ENCODE measurements around the gene EFNB3. TPM values are rescaled to one million over a fixed set of nuclear protein-coding genes. Genes with fewer than 3 reads are reported as not detected.

Gene EFNB3
- total and polyA plus RNA-seq, 12 donors: 0.26 to 4.3 (median 1.2) TPM; not detected in 1

DNA sequence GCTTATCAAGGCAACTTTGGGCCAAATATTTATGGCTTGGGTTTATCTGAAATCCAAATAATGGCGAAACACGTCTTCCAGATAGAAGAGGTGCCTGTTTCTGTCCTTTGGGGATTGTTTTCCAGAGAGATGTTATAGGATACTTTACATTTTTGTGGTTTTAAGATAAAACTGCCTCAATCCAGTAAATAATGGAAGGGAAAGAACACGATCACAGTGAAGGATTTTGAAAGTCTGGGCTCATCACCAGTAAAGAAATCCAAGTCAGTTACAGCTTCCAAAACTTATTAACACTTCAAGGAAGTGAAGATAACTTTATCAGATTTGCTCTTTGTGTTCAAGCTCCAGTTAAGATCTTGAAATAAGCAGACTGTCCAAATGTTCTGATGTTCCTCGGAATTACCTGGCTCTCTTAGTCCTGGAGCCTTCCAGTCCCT lies 42.7 kb downstream of the EFNB3 start:
- TF ChIP-seq, protein P1, sequence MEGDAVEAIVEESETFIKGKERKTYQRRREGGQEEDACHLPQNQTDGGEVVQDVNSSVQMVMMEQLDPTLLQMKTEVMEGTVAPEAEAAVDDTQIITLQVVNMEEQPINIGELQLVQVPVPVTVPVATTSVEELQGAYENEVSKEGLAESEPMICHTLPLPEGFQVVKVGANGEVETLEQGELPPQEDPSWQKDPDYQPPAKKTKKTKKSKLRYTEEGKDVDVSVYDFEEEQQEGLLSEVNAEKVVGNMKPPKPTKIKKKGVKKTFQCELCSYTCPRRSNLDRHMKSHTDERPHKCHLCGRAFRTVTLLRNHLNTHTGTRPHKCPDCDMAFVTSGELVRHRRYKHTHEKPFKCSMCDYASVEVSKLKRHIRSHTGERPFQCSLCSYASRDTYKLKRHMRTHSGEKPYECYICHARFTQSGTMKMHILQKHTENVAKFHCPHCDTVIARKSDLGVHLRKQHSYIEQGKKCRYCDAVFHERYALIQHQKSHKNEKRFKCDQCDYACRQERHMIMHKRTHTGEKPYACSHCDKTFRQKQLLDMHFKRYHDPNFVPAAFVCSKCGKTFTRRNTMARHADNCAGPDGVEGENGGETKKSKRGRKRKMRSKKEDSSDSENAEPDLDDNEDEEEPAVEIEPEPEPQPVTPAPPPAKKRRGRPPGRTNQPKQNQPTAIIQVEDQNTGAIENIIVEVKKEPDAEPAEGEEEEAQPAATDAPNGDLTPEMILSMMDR (IDR thresholded peaks at IDR 0.05): no peak
- no peak for TF ChIP-seq POLR2A (IDR thresholded peaks at IDR 0.05)
- H3K4me3 ChIP-seq: no peak overlapping the region
- no peak overlapping the region for H3K27ac ChIP-seq
- no peaks in the 10 kb centered on the region for H3K36me3 ChIP-seq (replicated peaks in 1 of 2)
- intact Hi-C loops (cut with DNase I): loop anchor here in 1 of 2 donors (5.0 kb wide), 1 partner anchor 240 kb away; no protein-coding TSS in a partner anchor
- no peaks in the 10 kb centered on the region for H3K9me3 ChIP-seq (replicated peaks in 1 of 3)
- no peak for DNase-seq
- 48 to 54% (median 50%) methylated on average over 4 of the region's 4 CpGs for WGBS, 4 donors
- peaks cover 0 to 4% of the 10 kb centered on the region in 2 donors for H3K4me1 ChIP-seq (replicated peaks in 1 of 2)
- H3K27me3 ChIP-seq: peaks cover 5% of the 10 kb centered on the region

DNA sequence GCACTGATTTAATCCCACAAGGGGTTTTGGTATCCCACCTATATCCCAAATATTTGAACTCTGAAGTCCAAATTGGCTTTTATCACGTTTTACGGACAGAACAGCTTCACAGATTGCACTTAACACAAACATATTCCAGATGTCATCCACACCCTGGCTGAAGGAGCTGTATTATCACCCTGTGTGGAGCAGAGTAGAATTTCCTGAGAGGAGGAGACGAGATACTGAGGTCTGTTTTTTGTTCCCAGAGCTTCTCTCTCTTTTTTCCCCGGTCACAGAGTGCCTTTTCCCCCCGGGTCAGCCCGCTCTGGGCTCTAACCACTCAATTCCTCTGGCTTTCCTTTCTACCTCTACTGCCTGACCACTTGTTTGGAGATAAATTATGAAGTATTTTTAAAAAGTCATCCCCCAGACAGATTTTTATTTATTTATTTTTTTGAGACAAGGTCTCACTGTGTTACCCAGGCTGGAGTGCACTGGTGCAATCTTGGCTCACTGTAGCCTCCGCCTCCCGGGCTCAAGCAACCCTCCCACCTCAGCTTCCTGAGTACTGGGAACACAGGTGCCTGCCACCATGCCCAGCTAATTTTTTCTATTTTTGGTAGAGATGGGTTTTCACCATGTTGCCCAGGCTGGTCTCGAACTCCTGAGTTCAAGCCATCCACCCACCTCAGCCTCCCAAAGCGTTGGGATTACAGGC lies 43.2 kb downstream of the EFNB3 start:
- H3K36me3 ChIP-seq (replicated peaks in 1 of 2): no peaks in the 10 kb centered on the region
- DNase-seq: no peak
- H3K27me3 ChIP-seq: no peaks in the 10 kb centered on the region
- H3K27ac ChIP-seq: no peak overlapping the region
- intact Hi-C loops (cut with DNase I): loop anchor here in 1 of 2 donors (5.0 kb wide), 1 partner anchor 239 kb away; no protein-coding TSS in a partner anchor
- H3K4me1 ChIP-seq (replicated peaks in 1 of 2): peaks cover 0 to 4% of the 10 kb centered on the region in 2 donors
- H3K9me3 ChIP-seq (replicated peaks in 1 of 3): no peaks in the 10 kb centered on the region
- WGBS, 4 donors: 67 to 73% (median 70%) methylated on average over 10 of the region's 10 CpGs
- H3K4me3 ChIP-seq: no peak overlapping the region
- TF ChIP-seq, protein P1 (IDR thresholded peaks at IDR 0.05): no peak
- TF ChIP-seq POLR2A (IDR thresholded peaks at IDR 0.05): no peak

DNA sequence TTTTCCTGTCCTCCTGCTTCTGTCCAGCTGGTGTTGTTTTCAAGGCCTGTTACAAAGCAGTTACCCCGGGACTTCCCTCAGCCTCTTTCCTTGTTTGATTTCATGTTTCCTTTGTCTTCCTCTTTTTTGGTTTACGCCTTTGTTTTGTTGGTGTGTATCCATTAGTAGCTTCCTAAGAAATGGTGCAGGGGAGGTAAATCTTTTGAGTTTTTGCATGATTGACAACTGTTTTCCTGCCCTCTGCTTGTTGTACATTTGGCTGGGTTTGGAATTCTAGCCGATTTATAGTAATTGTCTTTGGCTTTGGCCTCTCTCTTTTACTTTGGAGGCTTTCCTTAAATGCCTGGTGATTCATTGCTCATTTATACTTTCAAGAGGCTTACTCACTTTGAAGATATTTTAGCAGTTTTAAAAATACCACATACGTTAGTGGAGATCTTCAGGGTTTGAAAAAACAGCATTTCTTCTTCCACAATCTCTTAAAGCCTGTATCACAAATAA lies 45.4 kb downstream of the EFNB3 start:
- Histone ChIP-seq H3K4me1 (replicated peaks in 1 of 2) (peaks cover 0 to 4% of the 10 kb centered on the region in 2 donors), H3K4me3 (no peak overlapping the region), H3K36me3 (replicated peaks in 1 of 2) (no peaks in the 10 kb centered on the region), H3K27me3 (no peaks in the 10 kb centered on the region), H3K9me3 (replicated peaks in 1 of 3) (no peaks in the 10 kb centered on the region), H3K27ac (peak overlapping the region in 2 of 5 donors; percentile 25 to 32)
- no peak for TF ChIP-seq POLR2A (IDR thresholded peaks at IDR 0.05)
- DNase-seq: no peak
- 42 to 56% (median 47%) methylated on average over 4 of the region's 4 CpGs for WGBS, 4 donors
- intact Hi-C loops (cut with DNase I): no loop called here

DNA sequence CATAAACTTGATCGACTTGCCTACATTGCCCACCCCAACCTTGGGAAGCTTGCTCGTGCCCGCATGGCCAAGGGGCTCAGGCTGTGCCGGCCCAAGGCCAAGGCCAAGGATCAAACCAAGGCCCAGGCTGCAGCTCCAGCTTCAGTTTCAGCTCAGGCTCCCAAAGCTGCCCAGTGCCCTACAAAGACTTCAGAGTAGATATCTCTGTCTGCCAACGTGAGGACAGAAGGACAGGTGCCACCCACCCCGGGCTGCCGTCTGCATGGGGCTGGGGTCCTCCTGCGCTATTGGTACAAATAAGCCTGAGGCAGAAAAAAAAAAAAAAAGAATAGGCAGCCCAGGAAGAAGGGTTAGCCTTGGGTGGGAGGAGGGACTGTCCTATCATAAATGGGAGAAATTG lies 49.7 kb downstream of the EFNB3 start:
- H3K4me3 ChIP-seq: no peak overlapping the region
- H3K27ac ChIP-seq: no peak overlapping the region
- intact Hi-C loops (cut with DNase I): no loop called here
- DNase-seq: no peak
- H3K27me3 ChIP-seq: no peaks in the 10 kb centered on the region
- TF ChIP-seq POLR2A (IDR thresholded peaks at IDR 0.05): no peak
- TF ChIP-seq, protein P1 (IDR thresholded peaks at IDR 0.05): no peak
- no peaks in the 10 kb centered on the region for H3K4me1 ChIP-seq (replicated peaks in 1 of 2)
- no peaks in the 10 kb centered on the region for H3K9me3 ChIP-seq (replicated peaks in 1 of 3)
- WGBS, 4 donors: 59 to 73% (median 64%) methylated on average over 4 to 8 of the region's 8 CpGs
- H3K36me3 ChIP-seq (replicated peaks in 1 of 2): no peaks in the 10 kb centered on the region
